ENCODE results near the gene MFGE8. TPM values are rescaled to one million over a fixed set of nuclear protein-coding genes. Genes with fewer than 3 reads are reported as not detected.

The MFGE8 gene
- total RNA-seq, 1 experiment from 2014 or later: 54.5 TPM

- Histone ChIP-seq H3K4me2 (no peak overlapping the region), H3K9me2 (ENCODE audit: insufficient read depth) (no peaks in the 10 kb centered on the region), H3K9me3 (ENCODE audit: insufficient read depth, low read depth) (no peaks in the 10 kb centered on the region), H3K79me2 (ENCODE audit: low read depth) (no peaks in the 10 kb centered on the region), H4K20me1 (ENCODE audit: insufficient read depth) (no peaks in the 10 kb centered on the region), H3F3A (ENCODE audit: insufficient read depth, low read depth) (no peaks in the 10 kb centered on the region), H3K4me3 (no peak overlapping the region), H2AFZ (no peak overlapping the region), H3K27ac (no peak overlapping the region), H3K36me3 (ENCODE audit: low read depth) (no peaks in the 10 kb centered on the region), H3K4me1 (replicated peaks; ENCODE audit: insufficient read depth) (no peaks in the 10 kb centered on the region), H3K27me3 (ENCODE audit: insufficient read depth, low read depth) (peaks cover 57% of the 10 kb centered on the region)
- CTCF ChIA-PET: no interaction called here
- no peak for DNase-seq
- intact Hi-C loops (cut with micrococcal nuclease; ENCODE audit: unreplicated experiment): no loop called here
- no peak for TF ChIP-seq CTCF (conservative IDR thresholded peaks at IDR 0.05)
- TF ChIP-seq EZH2 (IDR thresholded peaks at IDR 0.05; ENCODE audit: low read depth): no peak
- BruUV-seq (replicated peaks): no TSS peak
- POLR2A ChIA-PET (ENCODE audit: unreplicated experiment): no interaction called here
These were observed 63.7 kb downstream of the MFGE8 start for GRCh38 chr15:88849376-88850072.

Other genes starting within 250 kb of the MFGE8 start
- not detected in 2 replicates for gene ACAN, start 109.9 kb downstream of the MFGE8 start, total RNA-seq (2021)
- 2.4 and 3.8 TPM in 2 replicates for gene HAPLN3, start 17.8 kb downstream of the MFGE8 start, total RNA-seq (2021)
- 86.8 and 148 TPM in 2 replicates for gene ABHD2, start 175.1 kb upstream of the MFGE8 start, total RNA-seq (2021)

Measured in PC-9 (cell line).